Stimulated activated naive CD4-positive, alpha-beta T cell treated with Interleukin-2 at 50 U/mL for 16 hours (primary cell): ENCODE data around the gene CAST.

ENCODE experiments used
- DNase-seq: peaks from one replicate; lab custom pipeline; 2025; lab: John Stamatoyannopoulos, UW

The CAST gene

DNA sequence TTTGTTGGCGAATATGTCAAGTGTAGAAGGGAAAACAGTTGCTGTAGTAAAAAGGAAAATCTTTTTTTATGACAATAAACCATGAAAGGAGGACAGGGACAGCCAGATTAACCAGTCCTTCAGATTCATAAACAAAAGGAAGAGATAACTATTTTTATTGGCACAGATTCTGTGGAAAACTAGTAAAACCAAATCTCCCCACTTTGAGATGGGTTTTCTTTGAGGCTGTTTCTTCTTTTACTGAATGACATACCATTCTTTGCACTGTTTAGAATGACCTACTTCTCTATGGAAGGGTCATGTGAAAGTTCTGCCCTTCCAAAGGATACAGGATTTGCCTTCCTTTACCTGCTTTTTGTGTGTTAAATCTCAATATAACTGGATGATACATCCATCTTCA, 13.7 kb downstream of the CAST start:
- DNase-seq = no peak

DNA sequence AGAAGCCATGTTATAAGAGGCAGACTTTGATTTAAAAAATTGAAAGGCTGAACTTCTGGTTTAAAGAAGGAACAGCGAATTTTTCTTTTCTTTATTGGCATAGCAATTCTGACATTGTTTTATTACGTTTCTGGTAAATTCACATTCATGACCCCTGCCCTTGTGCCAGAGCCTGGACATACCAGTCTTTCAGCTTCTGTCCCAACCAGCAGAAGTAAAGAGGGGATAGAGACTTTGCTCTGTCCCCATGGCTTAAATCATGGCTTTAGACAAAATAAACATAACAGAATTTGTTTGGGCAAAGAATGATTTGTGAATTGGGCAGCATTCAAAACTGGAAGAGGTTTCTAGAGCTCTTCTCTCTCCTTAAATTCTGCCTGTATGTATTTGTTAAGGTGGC, 15.3 kb downstream of the CAST start:
- DNase-seq = no peak

DNA sequence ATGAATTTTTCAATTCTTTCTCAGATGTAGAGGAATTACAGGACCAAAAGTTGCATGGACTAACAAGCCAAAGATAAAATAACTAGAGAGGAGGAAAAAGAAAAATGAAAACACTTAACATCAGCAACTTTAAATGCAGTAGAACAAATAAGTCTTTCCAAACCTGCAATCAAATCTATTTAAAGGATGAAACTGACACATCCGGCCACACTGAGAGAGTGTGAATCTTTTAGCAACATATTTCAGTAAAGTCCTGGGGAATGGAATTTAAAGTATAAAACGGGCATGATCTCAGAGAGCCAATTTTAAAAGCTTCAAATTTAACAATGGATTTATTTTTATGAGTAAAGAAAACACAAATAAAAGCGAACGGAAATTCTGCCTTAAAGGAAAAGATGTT, 17.1 kb downstream of the CAST start:
- DNase-seq = no peak

DNA sequence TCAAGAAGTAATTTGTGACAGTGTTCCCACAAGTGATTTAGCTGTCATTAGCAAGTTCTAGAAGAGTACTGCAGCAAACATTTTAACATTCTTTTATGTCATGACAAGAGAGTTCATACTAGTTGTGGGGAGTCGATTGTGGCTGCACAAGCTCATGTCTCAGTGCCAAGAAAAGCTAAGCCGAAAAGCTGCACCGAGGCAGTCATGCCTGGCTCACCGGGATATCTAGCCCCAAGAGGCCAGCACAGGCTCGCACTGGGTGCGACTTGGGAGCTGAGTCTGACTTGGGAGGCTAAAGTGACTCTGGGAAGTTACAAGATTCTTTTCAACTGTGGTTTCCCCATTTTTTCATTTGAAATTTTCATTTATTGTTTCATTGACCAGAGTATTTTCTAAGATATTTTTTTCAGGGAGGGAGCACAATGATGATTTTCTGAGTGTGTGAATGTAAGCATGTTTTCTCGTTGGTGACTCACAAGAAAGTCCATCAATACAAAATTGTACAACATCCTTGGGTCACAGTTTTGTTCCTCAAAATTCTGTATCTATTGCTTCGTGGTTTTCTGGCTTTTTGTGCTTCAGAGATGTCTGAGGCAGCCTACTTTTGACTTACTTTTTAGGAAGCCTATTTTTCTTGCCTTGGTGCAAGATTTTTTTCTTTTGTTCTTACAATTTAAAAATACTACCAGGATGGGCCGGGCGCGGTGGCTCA, 18.7 kb downstream of the CAST start:
- no peak for DNase-seq

DNA sequence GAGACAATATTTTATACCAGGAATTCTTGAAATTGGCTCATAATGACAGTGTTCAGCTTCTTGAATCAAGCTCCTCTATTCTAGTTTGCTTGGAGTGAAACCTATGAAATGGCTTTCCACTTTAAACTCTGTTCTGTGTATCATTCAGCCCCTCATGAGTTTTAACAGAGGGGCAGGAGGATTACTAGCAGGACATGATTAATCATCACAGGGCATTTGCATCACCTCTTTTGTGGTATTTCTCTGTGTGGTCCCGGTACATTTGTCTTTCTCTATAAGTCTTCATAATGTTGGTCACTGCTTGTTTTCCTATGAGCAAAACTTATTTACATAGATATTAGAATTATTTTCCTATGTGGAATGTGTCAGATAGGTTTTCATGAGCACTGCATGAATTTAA, 21.2 kb downstream of the CAST start:
- no peak for DNase-seq

DNA sequence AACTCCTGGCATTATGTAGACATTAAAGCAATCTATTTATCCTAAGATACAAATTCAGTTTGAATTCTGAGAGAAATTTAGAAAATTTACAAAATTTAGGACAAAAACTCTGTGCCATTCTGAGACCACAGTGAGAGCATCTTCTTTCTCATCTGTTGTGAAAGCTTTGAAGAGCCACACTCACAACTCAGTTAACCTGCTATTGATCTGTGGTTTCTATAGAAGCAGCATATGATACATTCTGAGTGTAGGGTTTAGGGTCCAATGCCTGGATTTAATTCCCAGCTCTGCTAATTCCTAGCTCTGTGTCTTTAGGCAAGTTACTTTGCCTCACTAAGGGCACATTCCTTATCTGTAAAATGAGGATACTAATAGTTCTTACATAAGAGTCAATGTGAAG, 21.6 kb downstream of the CAST start:
- DNase-seq = no peak

DNA sequence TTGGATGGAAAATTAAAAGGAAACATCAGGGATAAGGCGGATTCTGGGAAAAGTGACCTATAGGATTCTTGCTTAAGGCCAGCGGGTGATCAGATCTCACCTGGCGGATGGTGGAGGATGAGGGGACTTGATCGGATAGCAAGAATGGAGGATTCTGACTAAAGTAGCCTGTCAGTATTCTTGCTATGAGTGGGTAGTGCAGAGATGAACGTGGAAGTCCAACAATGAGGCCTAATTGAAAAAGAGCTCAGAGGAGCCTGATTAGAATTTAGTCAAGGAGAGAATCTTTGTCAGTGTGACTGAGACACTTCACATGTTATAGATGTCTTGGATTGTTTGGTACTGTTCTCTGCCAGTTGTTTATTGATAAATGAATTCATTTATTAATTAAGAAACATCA, 24.9 kb downstream of the CAST start:
- DNase-seq = no peak

DNA sequence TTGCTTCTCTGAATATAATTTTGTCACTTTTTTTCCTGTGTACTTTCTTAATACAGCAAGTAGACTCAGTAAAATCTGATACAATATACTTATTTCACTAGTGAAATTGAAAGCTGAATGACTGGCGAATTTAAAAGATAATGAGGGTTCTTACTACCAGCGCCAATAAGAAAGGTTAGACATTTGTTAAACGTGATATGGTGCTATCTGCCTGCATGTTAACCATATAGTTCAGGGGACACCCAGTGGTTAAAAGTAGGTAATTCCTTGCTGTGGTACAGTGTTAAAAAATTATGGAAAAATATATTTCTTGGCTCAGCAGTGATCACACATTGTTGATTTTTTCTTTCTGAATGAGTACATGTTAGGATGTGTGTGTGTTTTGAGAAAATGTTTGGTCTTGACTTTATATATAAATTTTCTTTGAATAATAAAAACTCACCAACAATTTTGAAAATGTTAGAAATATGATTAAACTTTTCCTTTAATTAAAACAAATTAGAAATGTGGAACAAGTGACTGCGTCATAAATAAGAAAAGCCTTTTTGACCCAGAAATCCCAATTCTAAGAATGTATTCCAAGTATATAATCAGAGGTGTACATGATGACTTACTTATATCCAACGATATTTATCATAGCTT, 25.8 kb downstream of the CAST start:
- DNase-seq = no peak

DNA sequence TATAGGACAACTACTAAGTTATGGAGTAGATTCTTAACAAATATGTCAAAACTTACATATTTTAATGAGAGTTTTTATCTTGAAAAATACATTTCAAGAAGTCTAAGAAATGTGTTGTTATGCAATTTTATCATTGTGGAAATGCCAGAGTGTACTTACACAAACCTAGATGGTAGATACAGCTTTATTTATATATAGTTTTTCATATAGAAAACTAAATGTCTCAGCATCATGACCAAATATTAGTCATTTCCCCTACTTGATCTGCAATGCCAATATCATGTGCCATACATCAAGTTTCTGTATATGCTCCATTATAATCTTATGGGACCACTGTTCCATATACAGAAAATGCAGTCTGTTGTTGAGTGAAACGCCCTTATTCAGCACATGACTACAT, 28.7 kb downstream of the CAST start:
- no peak for DNase-seq

DNA sequence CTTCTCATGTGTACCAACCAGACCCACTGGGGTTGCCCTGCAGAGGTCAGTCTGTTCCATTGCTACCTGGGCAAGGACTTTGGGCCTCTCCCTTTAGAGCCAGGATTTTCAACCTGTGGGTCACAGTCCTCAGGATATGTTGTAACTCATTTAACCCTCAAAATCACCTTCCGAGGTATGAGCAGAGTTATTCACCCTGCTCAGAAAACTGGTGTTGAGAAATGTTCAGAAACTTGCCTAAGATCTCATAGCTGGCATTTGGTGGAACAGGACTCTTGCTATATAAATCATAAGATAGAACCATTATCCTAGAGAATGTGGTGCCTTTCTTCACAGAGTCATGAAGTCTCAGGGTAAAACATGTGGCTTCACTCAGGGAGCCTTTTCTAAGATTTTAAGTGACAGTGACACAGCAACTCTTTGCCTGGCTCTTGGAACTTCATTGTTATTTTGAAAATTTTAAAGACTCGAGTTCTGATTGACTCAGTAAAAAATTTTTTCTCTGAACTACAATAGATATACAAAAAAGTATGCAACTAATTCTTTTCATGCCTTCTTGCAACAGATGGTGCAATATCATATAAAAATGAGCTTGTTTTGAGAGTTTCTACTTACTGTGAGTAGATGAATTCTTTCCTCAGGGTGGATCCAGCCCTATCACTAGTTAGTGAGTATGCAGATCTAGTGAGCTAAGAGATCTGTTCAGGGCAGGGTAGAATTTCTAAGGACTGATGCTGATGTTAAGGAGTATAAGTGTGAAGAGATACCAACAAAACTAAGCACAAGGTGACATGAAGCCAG, 29.5 kb downstream of the CAST start:
- DNase-seq = no peak

DNA sequence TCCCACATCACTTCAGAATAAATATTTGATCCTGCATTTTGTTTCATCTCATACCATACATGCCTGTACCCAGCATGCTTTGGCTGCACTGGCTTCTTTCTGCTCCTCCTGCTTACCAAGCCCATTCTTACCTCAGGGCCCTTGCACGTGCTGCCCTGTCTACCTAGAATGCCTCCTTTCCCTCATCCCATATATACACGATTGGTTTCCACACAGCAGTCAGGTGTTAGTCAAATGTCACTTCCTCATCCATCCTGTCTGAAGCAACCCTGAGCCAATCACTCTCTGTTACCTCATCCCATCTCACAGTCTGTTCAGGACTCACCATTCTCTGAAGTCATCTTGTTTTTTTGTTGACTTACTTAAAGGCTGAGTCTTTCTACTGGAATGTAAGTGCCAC, 30.3 kb downstream of the CAST start:
- DNase-seq = no peak

DNA sequence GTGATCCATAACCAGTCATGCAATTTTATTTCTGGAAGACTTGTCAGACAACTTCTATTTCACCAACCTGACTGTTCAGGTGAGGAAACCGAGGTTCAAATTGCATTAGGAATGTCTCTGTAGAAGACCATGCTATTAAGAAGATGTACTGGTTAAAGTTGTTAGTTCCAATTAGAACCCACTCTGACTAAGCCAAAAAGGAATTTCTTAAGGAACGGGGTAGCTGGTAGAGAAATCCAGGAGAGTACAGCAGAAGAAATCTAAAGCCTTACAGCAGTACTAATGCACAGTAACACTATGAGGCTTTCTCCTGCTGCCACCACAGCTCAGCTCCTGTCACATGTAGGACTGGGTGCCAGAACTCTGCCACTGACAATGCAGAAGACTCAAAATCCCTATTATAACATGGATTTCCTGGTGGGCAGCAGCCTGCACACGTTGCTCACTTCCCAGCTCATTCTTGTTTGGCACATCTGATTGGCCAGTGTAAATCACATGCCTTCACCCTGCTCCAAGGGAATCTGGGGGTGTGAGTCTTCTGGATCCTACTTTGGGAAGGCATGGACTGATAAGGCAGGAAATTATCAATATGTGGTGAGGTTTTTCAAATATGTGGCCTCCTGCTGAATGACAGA, 37.1 kb downstream of the CAST start:
- DNase-seq = no peak

DNA sequence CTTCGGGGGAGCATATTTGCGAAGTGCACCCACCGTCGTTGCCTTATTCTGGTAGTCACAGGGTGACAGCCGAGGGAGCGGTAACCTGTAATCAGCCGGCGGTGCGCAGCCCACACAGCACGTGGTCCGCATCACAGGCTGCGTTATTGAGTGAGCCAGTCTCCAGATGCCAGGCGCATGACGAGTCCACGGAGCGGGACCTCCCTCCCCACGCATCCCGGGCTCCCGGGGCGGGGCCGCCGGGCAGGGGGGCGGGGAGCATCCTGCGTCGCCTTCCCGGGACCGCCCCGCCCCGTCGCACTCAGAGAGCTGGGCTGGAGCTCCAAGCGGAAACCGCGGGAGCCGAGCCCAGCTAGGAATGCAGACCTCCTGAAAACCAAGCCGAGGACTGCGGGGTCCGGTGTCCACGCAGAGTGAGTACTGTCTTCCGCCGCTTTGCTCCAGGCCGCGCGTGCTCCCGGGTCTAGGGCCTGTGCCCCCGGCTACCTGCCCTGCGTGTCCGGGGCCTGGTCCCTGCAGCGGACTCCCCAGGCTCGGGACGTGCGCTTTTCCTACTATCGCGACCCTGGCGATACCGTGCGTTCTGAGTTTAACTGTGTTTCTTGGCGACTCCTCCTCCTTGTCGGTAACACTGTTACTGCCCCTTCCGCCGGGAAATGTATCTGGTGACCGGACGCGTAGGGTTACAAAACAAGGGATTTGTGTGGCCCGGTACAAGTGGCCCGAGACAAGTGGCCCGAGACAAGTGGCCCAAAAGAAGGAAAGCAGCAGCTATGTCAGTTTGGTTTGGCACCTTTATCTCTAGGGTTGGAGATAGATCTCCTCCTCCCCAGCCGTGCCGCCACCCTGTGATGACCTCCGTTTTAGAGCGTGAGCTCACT, 40.6 kb downstream of the CAST start:
- DNase-seq = peak; percentile 81

DNA sequence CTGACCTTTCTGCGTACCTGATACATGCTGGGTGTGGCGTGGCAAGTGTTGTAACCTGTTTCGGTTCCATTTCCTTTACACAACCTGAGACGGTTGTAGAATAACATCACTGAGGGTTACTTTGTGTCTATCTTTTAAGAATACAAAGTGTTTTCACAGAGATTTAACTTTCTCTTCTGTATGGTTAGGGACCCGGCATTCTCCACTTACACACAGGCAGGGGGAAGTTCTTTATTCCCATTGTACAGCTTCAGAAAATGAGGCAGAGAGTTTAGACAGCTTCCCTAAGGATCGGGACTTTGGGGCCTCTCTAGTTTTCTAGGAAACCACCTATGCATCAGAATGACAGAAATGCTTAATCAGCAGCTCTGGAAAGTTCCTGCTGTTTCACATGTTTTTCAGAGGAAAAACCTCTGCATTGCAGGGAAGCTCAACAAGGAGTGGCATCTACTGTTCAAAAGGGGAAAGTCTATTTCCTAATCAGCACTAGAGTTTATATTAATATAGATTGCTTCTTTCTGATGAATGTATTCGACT, 41.3 kb downstream of the CAST start:
- peak; percentile 69 for DNase-seq

DNA sequence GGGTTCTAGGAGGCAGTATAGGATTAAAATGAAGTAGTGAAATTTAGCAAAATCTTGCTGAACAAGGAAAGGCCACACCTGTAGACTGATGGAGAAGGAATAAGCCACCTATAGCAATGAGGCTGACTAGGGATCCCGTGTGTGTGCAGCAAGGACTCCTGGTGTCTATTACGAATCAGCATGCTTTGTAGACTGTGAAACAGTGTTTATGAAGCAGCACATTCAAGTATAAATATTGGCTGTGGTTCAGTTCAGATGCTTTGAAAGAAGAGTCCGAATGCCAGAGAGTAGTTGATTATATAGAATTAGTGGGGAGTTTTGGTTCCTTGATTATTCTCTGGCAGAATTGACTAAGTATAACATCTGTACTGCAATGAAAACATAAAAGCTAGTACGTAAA, 41.8 kb downstream of the CAST start:
- DNase-seq = no peak

DNA sequence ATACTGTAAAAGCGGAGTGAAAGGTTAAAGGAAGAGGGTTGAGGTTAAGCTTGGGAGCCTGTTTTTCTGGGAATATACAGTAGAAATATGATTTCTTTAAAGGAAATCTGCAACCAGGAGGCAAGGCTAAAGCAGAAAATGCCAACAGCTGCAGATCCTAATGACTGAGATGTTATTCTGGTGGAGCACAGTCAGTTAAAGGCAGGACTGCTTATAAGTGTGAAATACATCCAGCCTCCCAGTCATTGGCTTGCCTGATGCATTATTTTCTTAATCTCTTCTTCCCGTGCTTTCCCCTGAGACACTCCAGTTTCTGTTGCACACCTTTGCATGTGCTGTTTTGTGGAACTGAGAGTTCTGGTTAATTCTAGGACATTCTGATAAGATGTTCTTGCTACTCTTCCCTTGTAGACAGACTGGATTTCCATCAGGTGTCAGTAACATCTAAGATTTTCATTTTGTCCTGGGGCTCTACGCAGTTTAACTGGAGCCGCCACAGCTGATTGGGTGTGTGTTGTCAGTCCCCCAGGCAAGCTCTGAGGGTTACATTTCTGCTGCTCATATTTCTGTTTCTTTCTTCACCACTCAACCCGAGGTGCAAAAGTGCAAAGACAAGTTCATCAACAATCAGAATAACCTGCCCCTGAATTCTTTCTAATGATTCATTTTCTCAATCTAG, 44.4 kb downstream of the CAST start:
- DNase-seq = no peak

DNA sequence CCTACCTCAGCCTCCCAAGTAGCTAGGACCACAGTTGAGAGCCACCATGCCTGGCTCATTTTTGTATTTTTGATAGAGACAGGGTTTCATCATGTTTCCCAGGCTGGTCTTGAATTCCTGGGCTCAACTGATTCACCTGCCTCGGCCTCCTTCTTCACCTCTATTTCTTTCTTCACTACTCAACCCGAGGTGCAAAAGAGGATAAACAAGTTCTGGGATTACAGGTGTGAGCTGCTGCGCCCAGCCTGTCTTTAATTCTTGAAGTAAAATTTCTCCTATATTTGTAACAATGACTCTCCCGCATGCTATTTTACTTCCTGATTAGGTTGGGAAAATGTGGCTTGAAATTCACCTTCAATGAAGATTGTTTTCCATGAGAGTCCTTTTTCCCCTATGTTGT, 46.4 kb downstream of the CAST start:
- DNase-seq = no peak

DNA sequence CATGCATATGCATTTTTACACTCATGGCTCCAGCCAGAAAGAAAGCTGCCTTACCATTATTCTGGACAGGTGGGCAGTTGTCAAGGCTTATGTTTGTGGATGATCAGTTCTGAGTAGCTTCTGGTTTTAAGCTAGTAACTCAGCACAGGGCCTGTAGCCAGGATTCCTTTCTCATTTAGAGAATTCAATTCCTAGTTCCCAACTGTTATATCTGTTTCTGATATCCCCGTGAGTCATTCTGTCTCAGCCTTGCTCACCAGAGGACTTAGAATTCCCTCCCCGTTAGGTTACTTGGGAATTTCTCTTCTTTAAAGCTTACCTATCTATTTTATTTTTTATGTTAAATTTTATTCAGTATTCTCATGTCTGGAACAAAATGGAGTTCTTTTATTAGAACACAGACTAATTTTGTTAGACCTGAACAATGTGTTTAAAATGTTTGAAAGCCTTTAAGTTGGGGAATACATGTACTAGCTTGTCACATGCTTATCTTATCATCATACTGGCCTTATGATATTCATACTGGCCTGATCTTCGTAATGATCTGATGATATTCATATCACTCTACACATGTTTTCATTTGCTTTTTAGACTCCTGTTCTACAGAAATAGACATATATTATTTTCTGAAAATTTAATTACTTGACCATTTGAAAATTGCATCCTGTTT, 47.1 kb downstream of the CAST start:
- no peak for DNase-seq

DNA sequence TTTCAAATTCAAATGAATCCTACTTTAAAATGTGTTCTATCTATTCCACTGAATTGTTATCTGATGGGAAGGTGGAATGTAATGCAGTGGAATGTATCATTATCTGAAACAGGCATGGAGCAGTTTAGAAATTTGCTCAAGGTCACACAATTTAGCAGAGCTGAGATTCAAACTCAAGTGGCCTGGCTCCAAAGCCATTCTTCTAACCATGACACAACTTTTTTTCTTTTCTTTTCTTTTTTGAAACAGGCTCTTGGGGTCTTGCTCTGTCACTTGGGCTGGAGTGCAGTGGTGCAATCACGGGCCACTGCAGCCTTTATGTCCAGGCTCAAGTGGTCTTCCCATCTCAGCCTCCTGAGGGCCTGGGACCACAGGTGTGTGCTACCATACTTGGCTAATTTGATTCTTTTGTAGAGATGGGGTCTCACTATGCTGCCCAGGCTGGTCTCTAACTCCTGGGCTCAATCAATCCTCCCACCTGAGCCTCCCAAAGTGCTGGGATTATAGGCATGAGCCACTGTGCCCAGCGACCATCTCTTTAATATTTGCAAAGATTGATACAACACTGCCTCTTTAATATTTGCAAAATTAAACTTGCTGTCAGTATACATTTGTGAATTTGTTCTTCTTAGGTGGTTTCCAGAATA, 50.0 kb downstream of the CAST start:
- DNase-seq = no peak

DNA sequence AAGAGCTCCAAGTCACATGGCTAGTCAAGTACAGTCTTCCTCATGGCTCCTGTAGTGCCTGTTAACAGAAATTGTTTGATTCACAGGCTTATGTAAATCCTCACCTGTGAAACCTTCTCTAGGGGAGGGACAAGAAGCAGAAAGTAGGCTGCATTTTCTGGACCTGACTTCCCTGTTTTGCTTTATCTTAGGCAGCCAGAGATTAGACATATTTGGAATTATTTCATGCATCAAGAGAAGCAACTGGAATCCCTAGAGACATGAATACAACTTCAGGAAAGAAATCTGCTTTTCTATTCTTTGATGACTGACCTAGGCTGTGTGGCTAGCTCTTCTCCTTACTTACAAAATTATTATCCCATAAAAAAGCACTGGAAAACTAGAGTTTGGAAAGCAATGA, 52.3 kb downstream of the CAST start:
- no peak for DNase-seq
